HG03558 (cell line): ENCODE measurements around the gene TAAR1.
"Not testable (repeated sequence)": the region's sequence is repeated elsewhere in the genome, so short reads cannot be mapped to it uniquely, and the experiment has no call there.

Source experiments
- ATAC-seq: cut with Tn5 transposase; IDR thresholded peaks from one replicate; pipeline ENCODE4 v1.9.1; 2021; ENCODE audit warnings: moderate number of reproducible peaks; ENCODE audit not compliant: unreplicated experiment; ENCODE audit errors: extremely low read depth

The TAAR1 gene

GRCh38 chr6:132604635-132605152, 54.3 kb downstream of the TAAR1 start:
- no peak for ATAC-seq

- not testable (repeated sequence) for ATAC-seq
Measured at GRCh38 chr6:132600900-132601299, 58.1 kb downstream of the TAAR1 start.

- peak; percentile 73 for ATAC-seq
Measured at GRCh38 chr6:132598473-132598872, 60.5 kb downstream of the TAAR1 start.

- no peak for ATAC-seq
Measured at GRCh38 chr6:132596201-132596600, 62.8 kb downstream of the TAAR1 start.
